ENCODE results near the gene HIF3A.
"Not testable (repeated sequence)": the region's sequence is repeated elsewhere in the genome, so short reads cannot be mapped to it uniquely, and the experiment has no call there.

The HIF3A gene

GRCh38 chr19:46296722-46297461, at the start of gene HIF3A:
TSS of gene HIF3A (plus strand) at chr19:46297042. CDS start at chr19:46297077, 35 bp downstream.
- no peak for DNase-seq (ENCODE audit: low read depth in 2 of 2)

GRCh38 chr19:46250076-46250735, 46.6 kb upstream of the HIF3A start:
- DNase-seq (ENCODE audit: low read depth in 2 of 2), result no peak

DNA sequence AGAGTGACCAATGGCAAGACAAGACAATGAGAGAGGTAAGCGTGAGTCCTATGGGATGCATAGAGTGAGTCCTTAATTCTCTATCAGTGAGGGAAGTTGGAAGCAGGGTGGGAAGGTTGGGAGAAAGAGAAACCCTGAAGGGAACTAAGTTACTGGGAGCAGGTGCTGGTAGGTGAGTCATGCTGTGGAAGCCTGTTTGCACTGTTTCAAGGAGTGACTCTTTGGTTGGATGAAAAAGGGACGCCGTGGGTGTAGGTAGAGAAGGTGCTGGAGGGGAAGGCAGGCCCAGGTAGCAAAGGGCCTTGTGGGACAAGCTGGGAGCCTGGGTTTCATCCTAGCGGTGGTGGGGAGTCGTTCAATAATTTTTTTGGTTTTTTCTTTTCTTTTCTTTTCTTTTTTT, 45.4 kb upstream of the HIF3A start:
- DNase-seq (ENCODE audit: low read depth in 2 of 2), result no peak

DNA sequence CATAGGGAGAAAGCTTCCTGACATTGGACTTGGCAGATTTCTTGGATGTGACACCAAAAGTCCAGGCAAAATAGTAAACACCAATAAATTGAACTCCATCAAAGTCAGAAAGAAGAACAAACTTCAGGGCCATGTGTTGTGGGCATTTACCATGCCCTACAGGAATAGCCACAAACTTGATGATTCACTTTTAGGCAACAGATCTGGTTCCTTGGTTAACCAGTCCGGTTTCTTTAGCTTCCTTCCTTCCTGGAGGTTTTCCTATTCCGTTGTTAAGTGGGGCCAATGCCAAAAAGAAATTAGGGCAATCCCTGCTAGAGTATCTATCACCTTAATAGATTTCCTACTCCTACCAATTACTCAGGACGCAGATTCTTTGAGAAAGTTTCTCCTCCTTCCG, 42.1 kb upstream of the HIF3A start:
- DNase-seq (ENCODE audit: low read depth in 2 of 2), result no peak

DNA sequence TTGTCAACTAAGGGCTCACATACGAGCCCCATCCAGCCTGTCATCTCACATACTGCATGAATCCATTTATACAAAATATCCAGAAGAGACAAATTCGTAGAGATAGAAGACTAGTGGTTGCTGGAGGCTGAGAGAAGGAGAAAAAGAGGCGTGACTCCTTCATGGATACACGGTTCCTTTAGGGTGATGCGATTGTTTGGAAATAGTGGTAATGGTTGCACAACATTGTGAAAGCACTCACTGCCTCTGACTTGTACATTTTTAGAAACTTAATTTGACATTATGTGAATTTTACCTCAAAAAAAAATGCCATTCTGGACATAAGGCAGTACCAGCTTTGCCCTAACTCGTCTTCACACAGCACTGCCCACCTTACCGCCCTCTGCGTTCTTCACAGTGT, 40.0 kb upstream of the HIF3A start:
- no peak for DNase-seq (ENCODE audit: low read depth in 2 of 2)

GRCh38 chr19:46261501-46261900, 35.3 kb upstream of the HIF3A start:
- DNase-seq (ENCODE audit: low read depth in 2 of 2), result not testable (repeated sequence)

- peak in 1 of 2 donors; percentile 9 for DNase-seq (ENCODE audit: low read depth in 2 of 2)
Observed at GRCh38 chr19:46262684-46263296, 34.1 kb upstream of the HIF3A start.

- DNase-seq (ENCODE audit: low read depth in 2 of 2), result not testable (repeated sequence)
Observed at GRCh38 chr19:46264801-46265200, 32.0 kb upstream of the HIF3A start.

DNA sequence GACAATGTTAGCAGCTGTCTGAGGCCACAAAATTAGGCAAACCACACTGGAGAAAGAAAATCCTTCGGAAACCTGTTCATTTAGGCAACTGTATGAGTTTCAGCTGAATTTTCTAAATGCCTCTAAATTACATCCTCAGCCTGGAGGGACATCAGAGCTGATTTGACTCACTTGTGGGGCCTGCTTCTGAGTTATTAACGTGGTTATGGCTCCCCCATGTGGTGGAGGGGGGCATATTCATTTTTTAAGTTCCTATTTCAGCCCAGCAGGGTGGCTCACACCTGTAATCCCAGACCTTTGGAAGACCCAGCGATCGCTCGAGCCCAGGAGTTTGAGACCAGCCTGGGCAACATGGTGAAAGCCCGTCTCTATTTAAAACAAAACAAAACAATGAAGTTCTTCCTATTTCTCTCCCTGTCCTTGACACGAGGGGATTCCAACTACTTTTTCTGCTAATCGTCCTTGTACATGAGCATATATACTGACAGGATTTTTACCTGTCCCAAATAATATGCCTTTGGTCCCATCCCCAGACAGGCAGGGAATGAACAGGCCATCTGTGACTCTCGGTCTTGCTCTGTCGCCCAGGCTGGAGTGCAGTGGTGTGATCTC, 31.5 kb upstream of the HIF3A start:
- peak; percentile 51 for DNase-seq (ENCODE audit: low read depth in 2 of 2)

DNA sequence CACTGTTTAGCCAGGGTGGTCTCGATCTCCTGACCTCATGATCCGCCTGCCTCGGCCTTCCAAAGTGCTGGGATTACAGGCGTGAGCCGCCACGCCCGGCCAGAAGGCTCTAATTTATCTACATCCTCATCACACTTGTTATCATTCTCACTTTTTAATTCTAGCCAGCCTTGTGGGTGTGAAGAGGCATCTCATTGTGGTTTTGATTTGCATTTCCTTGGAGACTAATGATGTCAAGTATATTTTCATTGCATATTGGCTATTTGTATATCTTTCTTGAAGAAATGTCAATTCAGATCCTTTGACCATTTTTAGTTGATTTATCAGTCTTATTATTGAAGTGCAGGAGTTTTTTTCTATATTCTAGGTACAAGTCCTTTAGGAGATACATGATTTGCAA, 27.7 kb upstream of the HIF3A start:
- DNase-seq (ENCODE audit: low read depth in 2 of 2), result no peak

DNA sequence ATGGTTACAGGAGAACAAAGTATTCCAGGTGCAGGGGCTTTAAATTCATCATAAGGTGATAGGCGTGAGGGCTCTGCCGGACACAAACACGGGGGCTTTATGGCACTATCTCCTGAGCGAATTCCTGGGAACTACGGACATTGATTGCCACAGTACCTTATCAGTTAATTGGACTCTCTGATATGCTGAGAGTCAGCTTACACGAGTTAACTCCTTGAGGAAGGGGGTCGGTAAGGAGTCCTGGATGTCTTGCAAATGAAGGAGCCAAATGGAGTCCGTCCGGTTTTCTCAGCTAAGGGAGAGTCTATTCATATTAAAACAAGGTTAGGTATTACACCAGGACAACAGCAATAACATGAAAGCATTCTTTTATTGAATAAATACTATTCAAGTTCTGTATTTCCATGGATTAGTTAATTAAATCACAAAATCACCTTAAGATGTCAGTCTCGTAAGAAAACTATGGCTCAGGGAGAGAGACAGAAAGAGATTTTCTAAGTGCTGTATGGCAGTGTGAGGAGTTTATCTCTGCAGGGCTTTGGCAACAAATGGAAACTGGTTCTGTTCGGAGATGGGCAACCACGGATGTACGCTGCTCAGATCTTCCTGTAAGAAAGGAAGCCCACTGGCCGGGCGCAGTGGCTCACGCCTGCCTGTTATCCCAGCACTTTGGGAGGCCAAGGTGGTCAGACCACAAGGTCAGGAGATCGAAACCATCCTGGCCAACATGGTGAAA, 26.2 kb upstream of the HIF3A start:
- DNase-seq (ENCODE audit: low read depth in 2 of 2), result no peak

DNA sequence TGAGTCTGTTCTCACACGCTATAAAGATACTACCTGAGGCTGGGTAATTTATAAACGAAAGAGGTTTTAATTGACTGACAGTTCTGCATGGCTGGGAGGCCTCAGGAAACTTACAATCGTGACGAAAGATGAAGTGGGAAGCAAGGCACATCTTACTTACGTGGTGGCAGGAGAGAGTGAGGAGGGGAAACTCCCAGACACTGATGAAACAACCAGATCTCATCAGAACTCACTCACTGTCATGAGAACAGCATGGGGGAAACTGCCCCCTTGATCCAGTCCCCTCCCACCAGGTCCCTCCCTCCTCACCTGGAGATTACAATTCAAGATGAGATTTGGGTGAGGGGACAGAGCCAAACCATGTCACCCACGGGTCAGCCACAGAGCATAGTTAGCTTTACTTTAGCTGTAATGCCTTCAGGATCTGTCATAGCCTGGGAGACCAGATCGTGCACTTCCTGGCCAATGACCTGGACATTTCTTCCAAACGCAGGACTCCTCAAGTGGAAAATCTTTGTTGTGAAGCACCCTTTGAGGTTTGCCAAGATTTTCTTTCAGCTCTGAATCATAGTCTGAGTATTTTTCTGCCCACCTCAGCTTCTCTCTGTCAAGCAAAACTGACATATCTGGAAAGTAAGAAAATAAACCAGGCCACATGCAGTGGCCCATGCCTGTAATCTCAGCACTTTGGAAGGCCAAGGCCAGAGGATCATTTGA, 25.2 kb upstream of the HIF3A start:
- DNase-seq (ENCODE audit: low read depth in 2 of 2), result no peak

DNA sequence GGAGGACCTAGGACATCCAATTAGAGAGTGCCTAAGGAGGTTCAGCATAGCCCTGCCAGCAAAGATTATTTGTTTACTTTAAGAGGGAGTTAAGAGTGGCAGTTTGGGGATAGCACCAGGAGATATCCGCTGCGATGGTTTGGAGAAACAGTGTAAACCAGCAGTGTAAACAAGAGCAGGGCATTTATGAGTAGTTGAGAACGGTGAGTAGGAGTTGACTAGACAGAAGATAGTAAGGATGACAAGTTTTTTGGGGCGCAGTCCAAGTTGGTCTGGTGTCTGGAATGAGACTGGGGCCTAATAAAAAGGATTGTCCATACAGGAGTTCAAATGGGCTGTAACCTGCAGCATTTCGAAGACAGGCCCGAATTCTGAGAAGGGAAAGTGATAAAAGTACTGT, 22.9 kb upstream of the HIF3A start:
- DNase-seq (ENCODE audit: low read depth in 2 of 2), result not testable (repeated sequence)

- DNase-seq (ENCODE audit: low read depth in 2 of 2), result no peak
Observed at GRCh38 chr19:46279177-46279576, 17.7 kb upstream of the HIF3A start.

GRCh38 chr19:46283771-46284170, 13.1 kb upstream of the HIF3A start:
- DNase-seq (ENCODE audit: low read depth in 2 of 2), result no peak

GRCh38 chr19:46284635-46285034, 12.2 kb upstream of the HIF3A start:
- DNase-seq (ENCODE audit: low read depth in 2 of 2), result no peak

- DNase-seq (ENCODE audit: low read depth in 2 of 2), result no peak
Observed at GRCh38 chr19:46287585-46287984, 9.3 kb upstream of the HIF3A start.

DNA sequence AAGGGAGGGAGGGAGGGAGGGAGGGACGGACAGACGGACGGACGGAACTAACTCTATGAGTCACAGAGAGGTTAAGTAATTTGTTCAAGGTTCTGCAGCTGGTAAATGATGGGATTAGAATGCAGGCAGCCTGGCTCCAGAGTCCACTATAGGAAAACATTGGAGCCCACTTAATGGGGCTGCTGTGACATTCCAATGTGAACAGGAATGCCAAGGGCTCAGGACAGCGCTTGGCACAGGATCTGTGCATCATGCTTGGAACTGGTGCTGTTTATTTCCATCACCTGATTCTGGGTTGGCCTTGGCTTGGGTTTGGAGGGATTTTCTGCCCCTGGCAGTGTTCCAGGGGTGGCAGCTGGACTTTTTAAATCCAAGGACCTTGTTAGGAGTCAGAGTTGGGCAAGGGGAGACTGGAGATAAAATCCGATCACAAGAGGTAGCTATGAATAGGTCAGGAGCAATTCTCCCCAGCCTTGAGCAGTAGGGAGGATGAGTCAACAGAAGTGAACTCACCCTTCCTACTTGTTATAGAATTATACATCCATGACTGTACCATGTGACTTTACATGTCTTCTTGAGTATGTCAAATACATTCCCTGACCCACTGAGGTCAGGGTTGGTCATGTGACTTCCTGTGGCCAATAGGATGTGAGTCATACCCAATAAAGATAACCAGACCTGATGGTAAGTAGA, 7.8 kb upstream of the HIF3A start:
- no peak for DNase-seq (ENCODE audit: low read depth in 2 of 2)

DNA sequence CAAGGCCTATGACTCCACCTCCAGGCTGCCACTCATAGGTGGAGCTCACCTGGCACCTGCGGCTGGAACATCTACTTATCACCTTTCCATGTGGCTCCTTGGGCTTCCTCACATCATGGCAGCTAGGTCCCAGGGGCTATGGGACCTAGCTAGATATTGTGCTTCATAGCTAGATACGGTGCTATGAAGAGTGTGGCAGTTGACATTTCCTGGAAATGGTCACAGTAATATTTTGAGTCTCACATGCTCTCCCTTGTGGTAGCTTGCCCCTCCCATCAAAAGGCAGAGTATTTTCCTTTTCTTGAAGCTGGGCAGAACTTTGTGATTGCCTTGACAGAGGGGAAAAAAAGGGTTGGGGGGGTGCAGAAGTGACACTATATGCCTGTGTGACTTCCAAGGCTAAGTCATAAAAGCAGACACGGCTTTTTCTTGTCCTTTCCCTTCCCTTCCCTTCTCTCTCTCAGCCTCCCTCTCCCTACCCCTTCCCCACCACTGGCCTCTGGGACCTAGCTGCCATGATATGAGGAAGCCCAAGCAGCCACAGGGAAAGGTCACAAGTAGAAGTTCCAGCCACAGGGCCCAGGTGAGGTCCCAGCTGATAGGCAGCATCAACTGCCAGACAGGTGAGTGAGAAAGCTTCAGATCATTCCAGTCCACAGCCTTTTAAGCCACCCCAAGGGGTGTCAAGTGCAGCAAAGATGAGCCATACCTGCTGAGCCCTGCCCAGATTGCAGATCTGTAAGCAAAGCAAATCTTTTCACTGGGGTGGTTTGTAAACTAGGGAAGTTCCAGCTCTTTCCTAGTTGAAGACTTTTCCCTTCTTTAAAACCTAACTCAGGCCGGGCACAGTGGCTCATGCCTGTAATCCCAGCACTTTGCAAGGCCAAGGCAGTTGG, 6.9 kb upstream of the HIF3A start:
- no peak for DNase-seq (ENCODE audit: low read depth in 2 of 2)

GRCh38 chr19:46291829-46292228, 5.0 kb upstream of the HIF3A start:
- no peak for DNase-seq (ENCODE audit: low read depth in 2 of 2)

Measured in stimulated activated CD4-positive, alpha-beta T cell treated with anti-CD3 and anti-CD28 coated beads, Interleukin-1b, Interleukin-23, amount 100 ng/mL, for 1 hour (primary cell).